ENCODE data around the gene CENPE. TPM values are rescaled to one million over a fixed set of nuclear protein-coding genes. Genes with fewer than 3 reads are reported as not detected.
A peak's percentile ranks its signal among the peaks of the same experiment; 100 is the strongest.

Gene CENPE
- total RNA-seq, 1 experiment from 2014 or later: 22.8 TPM

GRCh38 chr4:103076747-103077347 is 121.3 kb downstream of the CENPE start, which contains the start of gene SLC9B2:
Gene SLC9B2, minus strand, starts transcription at chr4:103076761. Its CDS starts 9,211 bp downstream, at chr4:103067550.
- DNase-seq (ENCODE audit: low read depth): no peak

- DNase-seq (ENCODE audit: low read depth): peak; percentile 38
Measured at GRCh38 chr4:103075894-103076746, 122.0 kb downstream of the CENPE start.

GRCh38 chr4:103075435-103075893 is 122.7 kb downstream of the CENPE start:
- DNase-seq (ENCODE audit: low read depth): peak; percentile 0

GRCh38 chr4:103074744-103075434 is 123.3 kb downstream of the CENPE start:
- DNase-seq (ENCODE audit: low read depth): no peak

GRCh38 chr4:103073792-103074438 is 124.2 kb downstream of the CENPE start:
- no peak for DNase-seq (ENCODE audit: low read depth)

GRCh38 chr4:103067841-103068547 is 130.1 kb downstream of the CENPE start:
- DNase-seq (ENCODE audit: low read depth): no peak

- DNase-seq (ENCODE audit: low read depth): no peak
Measured at GRCh38 chr4:103060453-103061148, 137.5 kb downstream of the CENPE start.

Other genes starting within 250 kb of the CENPE start
- not detected in 2 replicates for gene SLC9B1, start 178.6 kb downstream of the CENPE start, total RNA-seq (2014; rRNA removed; shearing (Covaris generic))
- gene SLC9B2, start 121.6 kb downstream of the CENPE start, total RNA-seq (2014; rRNA removed; shearing (Covaris generic)): 5.0 and 11.1 TPM in 2 replicates
- 4.6 and 7.7 TPM in 2 replicates for gene BDH2, start 98.5 kb downstream of the CENPE start, total RNA-seq (2014; rRNA removed; shearing (Covaris generic))

All from Daoy (cell line).